NCI-H82 treated with DMSO at 0.1 percent for 48 hours (cell line): Measurements from ENCODE around the gene CMKLR1.

Experiments
- DNase-seq: peaks from one replicate; lab custom pipeline; 2025; ENCODE audit not compliant: unreplicated experiment; lab: John Stamatoyannopoulos, UW

The CMKLR1 gene

GRCh38 chr12:108269224-108269623, 69.9 kb downstream of the CMKLR1 start:
- DNase-seq, result no peak

- no peak for DNase-seq
These were observed 70.7 kb downstream of the CMKLR1 start for GRCh38 chr12:108268397-108268796.

- no peak for DNase-seq
These were observed 71.7 kb downstream of the CMKLR1 start for GRCh38 chr12:108267450-108267849.

- DNase-seq, result peak; percentile 65
These were observed 73.0 kb downstream of the CMKLR1 start for GRCh38 chr12:108266131-108266530.

- no peak for DNase-seq
These were observed 73.6 kb downstream of the CMKLR1 start for GRCh38 chr12:108265505-108265904.

GRCh38 chr12:108260969-108261368, 78.1 kb downstream of the CMKLR1 start:
- no peak for DNase-seq

GRCh38 chr12:108260039-108260438, 79.1 kb downstream of the CMKLR1 start:
- no peak for DNase-seq

- no peak for DNase-seq
These were observed 81.5 kb downstream of the CMKLR1 start for GRCh38 chr12:108257610-108258106.

GRCh38 chr12:108257004-108257403, 82.1 kb downstream of the CMKLR1 start:
- DNase-seq, result no peak

- no peak for DNase-seq
These were observed 83.9 kb downstream of the CMKLR1 start for GRCh38 chr12:108255252-108255602.

- DNase-seq, result no peak
These were observed 84.4 kb downstream of the CMKLR1 start for GRCh38 chr12:108254517-108255251.

- DNase-seq, result no peak
These were observed 85.1 kb downstream of the CMKLR1 start for GRCh38 chr12:108254030-108254429.

- DNase-seq, result no peak
These were observed 85.6 kb downstream of the CMKLR1 start for GRCh38 chr12:108253540-108253939.

GRCh38 chr12:108252523-108252922, 86.6 kb downstream of the CMKLR1 start:
- no peak for DNase-seq

GRCh38 chr12:108248011-108248410, 91.1 kb downstream of the CMKLR1 start:
- DNase-seq, result no peak

- DNase-seq, result no peak
These were observed 92.0 kb downstream of the CMKLR1 start for GRCh38 chr12:108247130-108247529.

- DNase-seq, result no peak
These were observed 97.0 kb downstream of the CMKLR1 start for GRCh38 chr12:108241986-108242703.

- no peak for DNase-seq
These were observed 98.2 kb downstream of the CMKLR1 start for GRCh38 chr12:108240928-108241327.

- DNase-seq, result no peak
These were observed 98.9 kb downstream of the CMKLR1 start for GRCh38 chr12:108240027-108240785.

GRCh38 chr12:108239378-108239777, 99.7 kb downstream of the CMKLR1 start:
- DNase-seq, result no peak

GRCh38 chr12:108238474-108238873, 100.6 kb downstream of the CMKLR1 start:
- no peak for DNase-seq
